NK-92 treated with Interleukin-12 subunit alpha and Interleukin-12 subunit beta, amount 100 ng/mL, for 24 hours (cell line): Measurements from ENCODE around the gene LRP2.

Experiments
- DNase-seq: peaks from one replicate; lab custom pipeline; 2025; lab: John Stamatoyannopoulos, UW

The LRP2 gene

GRCh38 chr2:169119123-169119760 is 243.1 kb downstream of the LRP2 start:
- no peak for DNase-seq

DNA sequence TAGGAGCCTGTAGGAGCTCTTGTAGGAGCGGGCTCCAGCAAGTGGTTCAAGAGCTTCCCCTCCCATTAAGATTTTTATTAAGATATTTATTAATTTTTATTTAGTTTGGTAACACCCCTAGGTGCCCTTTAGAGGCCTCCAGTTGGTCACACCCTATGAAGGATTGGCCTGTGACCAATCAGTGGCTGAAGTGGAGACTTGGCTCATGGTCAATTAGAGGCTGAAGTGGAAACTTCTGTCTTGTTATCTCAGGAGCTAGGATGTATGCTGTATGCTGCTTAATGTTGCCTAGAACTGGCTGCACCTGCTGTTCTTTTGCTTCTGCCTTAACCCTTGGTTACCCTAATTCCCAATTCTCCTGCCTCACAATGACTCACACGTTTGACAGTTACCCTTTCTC is 244.3 kb downstream of the LRP2 start:
- no peak for DNase-seq

DNA sequence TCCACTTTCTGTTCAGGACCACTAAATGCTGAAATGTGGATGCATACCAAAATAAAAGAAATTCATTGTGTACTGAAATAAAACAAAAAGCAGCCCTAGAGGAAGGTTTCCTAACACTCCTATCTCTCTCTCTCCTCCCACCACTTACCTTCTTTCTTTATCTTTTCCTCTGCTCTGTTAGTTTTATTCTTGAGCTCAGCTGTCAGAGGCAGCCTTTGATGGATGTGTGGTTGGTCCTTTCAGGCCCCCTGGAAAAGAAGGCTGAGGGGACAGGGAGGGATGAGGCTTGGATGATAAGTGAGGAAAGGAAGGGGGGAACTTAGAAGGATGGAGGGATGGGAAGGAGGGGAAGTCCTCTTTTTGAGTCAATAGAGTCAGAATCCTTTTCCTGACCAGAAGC is 245.3 kb downstream of the LRP2 start:
- no peak for DNase-seq

DNA sequence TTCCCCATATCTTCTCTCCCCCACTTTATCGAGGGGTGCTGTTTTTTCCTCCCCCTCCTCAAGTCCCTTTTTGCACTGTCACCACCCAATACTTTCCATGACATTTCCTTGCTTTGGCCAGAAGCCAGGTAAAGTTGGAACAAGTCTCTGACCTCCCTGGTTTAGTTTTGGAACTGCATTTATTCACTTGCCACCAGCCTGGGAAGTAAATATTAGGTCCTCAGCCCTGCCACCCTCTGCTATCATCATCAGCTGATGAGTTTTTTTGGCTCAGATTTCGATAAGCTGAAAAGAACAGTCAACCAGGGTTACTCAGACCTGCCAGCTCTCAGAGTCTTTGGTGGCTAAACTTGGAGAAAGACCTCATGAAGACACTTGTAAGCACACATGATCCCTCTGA is 246.0 kb downstream of the LRP2 start:
- DNase-seq = no peak

- no peak for DNase-seq
Observed at GRCh38 chr2:169114056-169114455, 248.3 kb downstream of the LRP2 start.

DNA sequence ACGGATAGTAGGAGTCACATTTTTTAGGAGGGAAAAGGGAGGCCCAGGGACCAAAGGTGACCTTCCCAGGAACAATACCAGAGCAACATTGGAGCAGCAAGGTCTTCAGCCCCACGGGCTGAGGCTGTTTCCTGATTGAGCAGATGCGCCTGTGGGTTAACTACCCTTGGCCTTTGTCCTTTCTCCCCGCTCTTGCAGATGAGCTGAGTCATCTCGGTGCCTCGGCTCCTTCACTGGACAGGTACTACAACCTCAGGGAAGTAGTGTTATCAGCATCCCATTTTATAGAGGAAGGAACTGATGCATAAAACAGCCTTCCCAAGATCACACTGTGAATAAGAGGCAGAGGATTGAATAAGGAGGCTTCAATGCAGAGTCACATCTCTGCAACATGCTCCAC is 249.5 kb downstream of the LRP2 start:
- DNase-seq = no peak

DNA sequence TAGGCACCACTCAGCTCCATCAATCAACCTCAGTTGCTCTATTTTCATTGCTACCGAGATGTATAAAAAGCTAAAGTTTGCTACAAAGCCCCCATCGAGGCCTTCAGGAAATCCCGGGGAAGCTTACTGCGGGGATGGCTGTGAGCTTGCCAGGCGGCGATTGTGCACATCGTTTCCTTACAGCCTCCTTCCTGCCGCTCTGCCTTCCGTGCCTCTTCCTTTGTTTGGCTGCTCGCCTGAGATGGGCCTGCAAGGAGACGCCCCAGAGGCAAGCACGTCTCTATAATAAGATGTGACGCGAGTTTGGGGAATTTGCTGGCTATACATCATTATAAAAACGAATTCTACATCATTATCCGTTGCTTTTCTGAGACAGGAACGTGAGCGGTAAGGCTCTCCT is 251.4 kb downstream of the LRP2 start:
- no peak for DNase-seq

- no peak for DNase-seq
Observed at GRCh38 chr2:169110419-169110818, 251.9 kb downstream of the LRP2 start.

- DNase-seq = peak; percentile 66
Observed at GRCh38 chr2:169109502-169110409, 252.6 kb downstream of the LRP2 start.

- no peak for DNase-seq
Observed at GRCh38 chr2:169108099-169108884, 254.0 kb downstream of the LRP2 start.

GRCh38 chr2:169107645-169108044 is 254.7 kb downstream of the LRP2 start:
- DNase-seq = peak; percentile 55

DNA sequence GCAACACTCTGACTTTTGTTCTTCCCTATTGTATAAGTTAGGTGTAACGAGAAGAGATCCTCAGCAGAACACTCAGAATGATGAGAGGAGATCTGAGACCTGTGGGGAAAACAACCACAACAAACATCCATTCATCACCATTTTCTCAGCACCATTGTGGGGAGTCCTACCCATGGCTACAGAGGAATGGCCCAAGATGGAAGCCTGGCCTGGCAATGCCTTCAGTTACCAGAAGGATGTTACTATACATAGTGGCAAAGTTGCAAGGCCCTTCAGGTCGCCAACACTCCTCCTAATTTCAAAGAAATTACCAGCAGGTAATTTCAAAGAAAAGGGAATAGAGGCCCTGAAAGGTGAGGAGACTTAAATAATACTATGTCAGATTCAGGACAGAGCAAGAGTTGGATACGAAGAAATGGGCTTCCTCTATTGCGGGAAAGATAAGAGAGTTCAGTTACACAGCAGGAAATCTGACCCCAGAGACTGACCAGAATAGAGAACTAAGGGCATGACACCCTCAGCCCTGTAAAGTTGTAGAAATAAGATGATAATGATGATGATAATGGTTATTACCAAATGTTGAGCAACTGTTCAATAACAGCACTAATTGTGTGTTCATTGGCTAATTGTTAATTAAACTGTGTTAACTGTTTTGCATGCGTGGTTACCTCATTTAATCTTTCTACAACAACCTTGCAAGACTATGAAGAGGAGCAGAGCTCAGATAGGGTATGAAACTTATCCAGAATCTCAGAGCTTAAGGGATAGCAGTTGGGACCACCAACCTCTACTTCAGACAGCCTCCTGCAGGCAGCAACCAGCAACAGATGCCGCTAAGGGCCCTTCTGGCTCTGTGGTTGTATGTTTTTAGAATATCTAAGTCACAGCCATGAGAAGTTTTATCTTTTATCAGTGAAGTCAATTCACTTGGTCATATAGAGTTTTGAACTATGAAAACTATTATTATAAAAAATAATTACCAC is 255.5 kb downstream of the LRP2 start:
- no peak for DNase-seq

DNA sequence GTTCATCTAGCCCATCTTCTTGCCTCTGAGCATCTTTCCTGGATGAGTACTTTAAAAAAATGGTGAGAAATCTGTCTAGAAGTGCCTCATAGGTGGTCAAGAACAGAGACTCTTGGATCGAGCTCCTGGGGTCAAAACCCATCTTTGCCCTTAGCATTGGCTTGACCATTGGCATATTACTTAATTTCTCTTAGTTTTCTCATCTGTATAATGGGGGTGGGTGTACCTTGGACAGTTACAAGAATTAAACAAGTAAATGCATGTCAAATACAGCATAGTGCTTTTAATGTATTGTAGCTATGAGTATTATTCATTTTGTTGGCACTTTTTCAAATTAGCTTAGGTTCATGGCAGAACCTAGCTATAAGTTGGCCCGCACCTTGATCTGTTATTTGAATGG is 256.2 kb downstream of the LRP2 start:
- no peak for DNase-seq

DNA sequence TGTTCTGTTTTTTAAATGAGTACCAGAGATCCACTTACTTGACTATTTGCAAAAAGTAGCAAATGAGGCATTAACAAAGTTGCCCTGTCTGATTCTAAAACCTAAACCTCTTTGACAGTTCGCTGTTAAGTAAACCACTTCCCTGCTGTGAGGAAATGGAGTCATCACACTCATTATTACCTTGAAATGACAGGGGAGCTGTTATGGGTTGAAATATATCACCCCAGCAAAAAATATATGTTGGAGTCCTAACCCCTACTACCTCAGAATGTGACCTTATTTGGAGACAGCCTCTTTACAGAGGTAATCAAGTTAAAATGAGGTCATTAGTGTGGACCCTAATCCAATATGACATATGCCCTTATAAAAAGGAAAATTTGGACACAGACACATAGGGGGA is 256.9 kb downstream of the LRP2 start:
- no peak for DNase-seq

GRCh38 chr2:169104848-169105247 is 257.5 kb downstream of the LRP2 start:
- DNase-seq = no peak

GRCh38 chr2:169095621-169096105 is 266.7 kb downstream of the LRP2 start:
- DNase-seq = no peak

DNA sequence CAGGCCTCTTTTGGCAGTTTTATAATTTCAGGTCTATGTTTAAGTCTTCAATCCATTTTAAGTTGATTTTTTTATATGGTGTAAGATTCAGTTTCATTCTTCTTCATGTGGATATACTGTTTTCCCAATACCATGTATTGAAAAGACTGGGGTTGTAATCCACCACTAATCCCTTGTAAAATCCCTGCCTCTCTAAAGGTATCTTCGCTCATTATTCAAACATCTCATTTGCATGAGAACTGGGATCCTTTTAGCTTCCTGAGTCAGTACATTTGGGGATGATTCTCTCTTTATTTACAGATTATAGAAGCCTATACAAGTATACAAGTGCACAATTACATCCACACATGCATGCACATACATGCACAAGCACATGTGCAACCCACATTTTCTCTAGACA is 267.7 kb downstream of the LRP2 start:
- DNase-seq = no peak

DNA sequence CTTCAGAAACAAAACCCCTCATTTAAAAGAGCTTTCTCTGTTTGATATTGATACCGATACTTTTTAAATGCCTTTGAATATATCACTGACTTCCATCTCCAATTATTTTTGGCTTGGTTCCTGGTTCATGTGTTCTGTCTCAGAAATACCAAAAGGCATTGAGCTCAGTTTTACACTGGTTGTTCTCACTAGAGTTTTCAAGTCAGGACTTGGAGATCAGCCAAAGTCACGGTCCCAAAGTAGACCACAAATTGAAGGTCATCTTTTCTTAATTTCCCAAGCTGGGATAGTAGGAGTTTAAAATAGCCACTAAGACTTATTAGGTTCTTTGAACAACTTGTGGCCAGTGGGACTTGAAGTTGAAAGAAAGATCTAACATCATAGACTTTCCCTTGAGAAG is 268.8 kb downstream of the LRP2 start:
- DNase-seq = no peak

GRCh38 chr2:169091761-169092519 is 270.4 kb downstream of the LRP2 start:
- DNase-seq = no peak

DNA sequence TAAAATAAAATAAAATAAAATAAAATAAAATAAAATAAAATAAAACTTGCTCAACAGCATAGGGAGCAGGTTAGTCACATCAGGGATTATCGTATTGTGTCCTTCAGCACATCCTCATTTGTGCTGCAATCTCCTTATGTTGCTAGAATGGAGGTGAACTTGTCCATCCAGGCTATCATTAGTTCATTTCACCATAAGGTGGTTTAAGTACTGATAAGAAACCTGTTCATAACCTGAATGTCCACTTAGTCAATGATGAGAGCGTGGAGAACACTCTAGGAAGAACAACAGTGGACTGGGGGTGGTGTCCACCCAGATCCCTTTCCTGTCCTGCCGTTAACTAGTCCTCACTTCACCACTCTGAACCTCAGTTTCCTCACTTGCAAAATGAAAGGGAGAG is 271.1 kb downstream of the LRP2 start:
- no peak for DNase-seq
